ENCODE results near the gene MOB1B.

GRCh38 chr4:70938086-70938485 lies 35.9 kb downstream of the MOB1B start:
- TF ChIP-seq EP300 (IDR thresholded peaks at IDR 0.05; ENCODE audit: borderline replicate concordance) = no peak
- no peak for TF ChIP-seq ZBTB7A (IDR thresholded peaks at IDR 0.05; ENCODE audit: low read depth)
- TF ChIP-seq MAX (IDR thresholded peaks at IDR 0.05) = no peak
- no peak for TF ChIP-seq CREB1 (IDR thresholded peaks at IDR 0.05; ENCODE audit: low read depth)
- TF ChIP-seq TAF1 (IDR thresholded peaks at IDR 0.05; ENCODE audit: low read depth) = no peak
- TF ChIP-seq RAD21 (IDR thresholded peaks at IDR 0.05; ENCODE audit: low read depth) = no peak
- TF ChIP-seq NFIC (IDR thresholded peaks at IDR 0.05) = no peak
- TF ChIP-seq TCF12 (IDR thresholded peaks at IDR 0.05; ENCODE audit: low read depth) = no peak
